Parathyroid adenoma (tissue), 2 donors: ENCODE measurements around the gene GRM8.

Experiments used
- H2AFZ ChIP-seq: fragments of 300-600 bp; sonication (generic); one replicate; pipeline ENCODE4 v1.7.0; 2017; ENCODE audit warnings: antibody characterized with exemption, mild to moderate bottlenecking
- H3K27ac ChIP-seq: fragments of 300-600 bp; sonication (generic); one replicate; pipeline ENCODE4 v1.7.0; 2017
- H3K27me3 ChIP-seq: fragments of 300-600 bp; sonication (generic); one replicate; pipeline ENCODE4 v1.7.0; 2017; ENCODE audit warnings: low read length; ENCODE audit not compliant: control insufficient read depth, insufficient read depth
- H3K36me3 ChIP-seq: fragments of 300-600 bp; sonication (generic); one replicate; pipeline ENCODE4 v1.7.0; 2017; ENCODE audit warnings: low read length; ENCODE audit not compliant: control insufficient read depth, insufficient read depth
- H3K4me1 ChIP-seq: fragments of 300-600 bp; sonication (generic); one replicate; pipeline ENCODE4 v1.7.0; 2017; ENCODE audit warnings: control low read depth
- H3K4me2 ChIP-seq: fragments of 300-600 bp; sonication (generic); one replicate; pipeline ENCODE4 v1.7.0; 2017; ENCODE audit warnings: low read length
- H3K4me3 ChIP-seq: fragments of 300-600 bp; sonication (generic); one replicate; pipeline ENCODE4 v1.7.0; 2017; ENCODE audit warnings: low read depth, low read length
- H3K79me2 ChIP-seq: fragments of 300-600 bp; sonication (generic); one replicate; pipeline ENCODE4 v1.7.0; 2017; ENCODE audit warnings: control low read depth
- H3K9ac ChIP-seq: fragments of 300-600 bp; sonication (generic); one replicate; pipeline ENCODE4 v1.7.0; 2017; ENCODE audit warnings: mild to moderate bottlenecking
- H3K9me3 ChIP-seq: fragments of 300-600 bp; sonication (generic); one replicate; pipeline ENCODE4 v1.7.0; 2017; ENCODE audit warnings: low read length; ENCODE audit not compliant: control insufficient read depth
- CTCF ChIP-seq: fragments of 300-600 bp; sonication (generic); IDR thresholded peaks from one replicate; pipeline ENCODE4 v1.7.0; 2017; ENCODE audit warnings: antibody characterized with exemption, mild to moderate bottlenecking
- donor health status: primary hyperparathyroidism.

GRM8 gene

GRCh38 chr7:126401918-126402317, 850.8 kb downstream of the GRM8 start:
- Histone ChIP-seq H3K4me1 (no peaks in the 10 kb centered on the region), H3K27ac (no peak overlapping the region), H3K4me2 (no peak overlapping the region), H3K79me2 (no peaks in the 10 kb centered on the region), H3K9me3 (no peaks in the 10 kb centered on the region), H3K4me3 (no peak overlapping the region), H3K27me3 (no peaks in the 10 kb centered on the region), H2AFZ (no peak overlapping the region), H3K9ac (no peak overlapping the region), H3K36me3 (no peaks in the 10 kb centered on the region)
- no peak for TF ChIP-seq CTCF

GRCh38 chr7:126398851-126399529, 853.8 kb downstream of the GRM8 start:
- Histone ChIP-seq H3K4me3 (no peak overlapping the region), H3K9ac (no peak overlapping the region), H3K27me3 (no peaks in the 10 kb centered on the region), H3K9me3 (no peaks in the 10 kb centered on the region), H3K79me2 (no peaks in the 10 kb centered on the region), H3K4me2 (no peak overlapping the region), H2AFZ (no peak overlapping the region), H3K36me3 (no peaks in the 10 kb centered on the region), H3K4me1 (no peaks in the 10 kb centered on the region), H3K27ac (no peak overlapping the region)
- TF ChIP-seq CTCF: no peak

GRCh38 chr7:126398285-126398684, 854.5 kb downstream of the GRM8 start:
- Histone ChIP-seq H3K9me3 (no peaks in the 10 kb centered on the region), H3K4me1 (no peaks in the 10 kb centered on the region), H3K4me3 (no peak overlapping the region), H3K9ac (no peak overlapping the region), H3K36me3 (no peaks in the 10 kb centered on the region), H3K4me2 (no peak overlapping the region), H2AFZ (no peak overlapping the region), H3K27ac (no peak overlapping the region), H3K79me2 (no peaks in the 10 kb centered on the region), H3K27me3 (no peaks in the 10 kb centered on the region)
- no peak for TF ChIP-seq CTCF

- no peaks in the 10 kb centered on the region for H3K36me3 ChIP-seq
- no peak overlapping the region for H3K4me2 ChIP-seq
- H3K27me3 ChIP-seq: no peaks in the 10 kb centered on the region
- H3K4me3 ChIP-seq: no peak overlapping the region
- no peaks in the 10 kb centered on the region for H3K9me3 ChIP-seq
- no peak overlapping the region for H3K27ac ChIP-seq
- H3K79me2 ChIP-seq: no peaks in the 10 kb centered on the region
- no peaks in the 10 kb centered on the region for H3K4me1 ChIP-seq
- H2AFZ ChIP-seq: no peak overlapping the region
- TF ChIP-seq CTCF: no peak
- no peak overlapping the region for H3K9ac ChIP-seq
Measured at GRCh38 chr7:126394406-126394805, 858.3 kb downstream of the GRM8 start.
